ENCODE data around the gene CT45A8.
"Not testable (repeated sequence)": the region's sequence is repeated elsewhere in the genome, so short reads cannot be mapped to it uniquely, and the experiment has no call there.

DNA sequence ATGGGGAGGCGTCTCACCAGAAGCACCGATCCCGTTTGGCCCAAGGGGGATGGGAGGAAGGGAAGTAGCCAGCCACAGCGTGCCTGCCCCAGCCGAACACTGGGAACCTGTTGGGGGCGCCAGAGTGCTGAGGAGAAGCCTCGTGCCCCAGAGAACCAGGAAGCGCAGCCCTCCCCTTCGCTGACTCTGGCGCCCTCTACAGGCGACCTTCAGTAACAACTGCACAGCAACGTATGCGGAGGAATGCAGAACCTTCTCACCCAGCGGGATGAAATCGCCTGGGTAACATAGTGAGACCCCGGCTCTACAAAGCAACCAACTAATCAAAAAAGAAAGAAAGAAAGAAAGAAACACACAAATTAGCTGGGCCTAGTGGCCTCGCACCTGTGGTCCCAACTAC lies 34.4 kb downstream of the CT45A8 start, which contains the start of gene CT45A2:
- not testable (repeated sequence) for TF ChIP-seq POLR2AphosphoS5 (IDR thresholded peaks at IDR 0.05; ENCODE audit: low read depth, low read length); POLR2A (IDR thresholded peaks at IDR 0.05; ENCODE audit: low read depth, low read length); TAF1 (IDR thresholded peaks at IDR 0.05; ENCODE audit: borderline replicate concordance, low read depth, low read length)

Data from GM12892 (cell line).